WTC11 (cell line): ENCODE results near the gene FAM135A. TPM values are rescaled to one million over a fixed set of nuclear protein-coding genes. Genes with fewer than 3 reads are reported as not detected.

ENCODE experiments used
- ATAC-seq: fragments of 200-7000 bp; cut with Tn5 transposase; 2 replicates; pipeline ENCODE4 v1.10.0; 2021; ENCODE audit warnings: mild to moderate bottlenecking, moderate library complexity
- CTCF ChIA-PET: fragments of 300-600 bp; sonication (Branson Sonifier 250); formaldehyde crosslinking; loops from one replicate; lab custom pipeline; 2021; ENCODE audit warnings: antibody characterized with exemption; lab: Charles Lee
- POLR2A ChIA-PET: fragments of 350-600 bp; sonication (Branson Sonifier 250); formaldehyde crosslinking; loops from one replicate; lab custom pipeline; 2021; ENCODE audit warnings: antibody characterized with exemption; lab: Charles Lee
- DNase-seq: peaks from one replicate; pipeline ENCODE4 v3.0.0; 2021; ENCODE audit warnings: low spot score
- H3K27ac Mint-ChIP-seq: 2 replicates; pipeline ENCODE4 v1.8.0; 2021; ENCODE audit warnings: mixed read lengths
- H3K27me3 Mint-ChIP-seq: 2 replicates; pipeline ENCODE4 v1.8.0; 2021; ENCODE audit warnings: low read depth, mild to moderate bottlenecking, moderate library complexity, mixed read lengths
- H3K36me3 Mint-ChIP-seq: 2 replicates; pipeline ENCODE4 v1.8.0; 2021; ENCODE audit warnings: mixed read lengths
- H3K4me1 Mint-ChIP-seq: 2 replicates; pipeline ENCODE4 v1.8.0; 2022; ENCODE audit warnings: mixed read lengths
- H3K4me3 Mint-ChIP-seq: 2 replicates; pipeline ENCODE4 v1.8.0; 2021; ENCODE audit warnings: mild to moderate bottlenecking, moderate library complexity, mixed read lengths
- H3K9me3 Mint-ChIP-seq: 2 replicates; pipeline ENCODE4 v1.8.0; 2021; ENCODE audit warnings: mixed read lengths
- ATF2 ChIP-seq: sonication (generic); formaldehyde crosslinking; IDR thresholded peaks from 2 replicates; pipeline ENCODE4 v1.8.1; 2022; ENCODE audit warnings: low read depth, missing genetic modification reagents, borderline replicate concordance
- CTCF ChIP-seq: fragments of 200-600 bp; IDR thresholded peaks from 2 replicates; pipeline ENCODE4 v1.8.0; 2022; ENCODE audit warnings: antibody characterized with exemption
- ESRRA ChIP-seq: sonication (generic); formaldehyde crosslinking; IDR thresholded peaks from 2 replicates; pipeline ENCODE4 v1.8.1; 2022; ENCODE audit warnings: mild to moderate bottlenecking, missing genetic modification reagents, borderline replicate concordance
- ETV6 ChIP-seq: sonication (generic); formaldehyde crosslinking; IDR thresholded peaks from 2 replicates; pipeline ENCODE4 v1.8.1; 2022; ENCODE audit warnings: mild to moderate bottlenecking, missing genetic modification reagents
- FOXK1 ChIP-seq: sonication (generic); formaldehyde crosslinking; IDR thresholded peaks from 2 replicates; pipeline ENCODE4 v1.8.0; 2022; ENCODE audit warnings: mild to moderate bottlenecking, moderate library complexity, missing genetic modification reagents
- HMGA2 ChIP-seq: fragments of 250-450 bp; sonication (Bioruptor Pico); IDR thresholded peaks from 2 replicates; pipeline ENCODE4 v1.4.0; 2021; ENCODE audit warnings: mild to moderate bottlenecking, moderate library complexity
- HMGXB4 ChIP-seq: sonication (generic); formaldehyde crosslinking; IDR thresholded peaks from 2 replicates; pipeline ENCODE4 v1.8.1; 2023; ENCODE audit warnings: mild to moderate bottlenecking, moderate library complexity, missing genetic modification reagents
- MAX ChIP-seq: sonication (generic); formaldehyde crosslinking; IDR thresholded peaks from 2 replicates; pipeline ENCODE4 v1.8.0; 2022; ENCODE audit warnings: mild to moderate bottlenecking, missing genetic modification reagents
- SOX15 ChIP-seq: fragments of 250-450 bp; sonication (Bioruptor Pico); IDR thresholded peaks from 2 replicates; pipeline ENCODE4 v1.9.0; 2021; ENCODE audit warnings: mild to moderate bottlenecking
- TEAD4 ChIP-seq: sonication (generic); formaldehyde crosslinking; IDR thresholded peaks from 2 replicates; pipeline ENCODE4 v1.8.0; 2022; ENCODE audit warnings: mild to moderate bottlenecking, missing genetic modification reagents
- ZMAT4 ChIP-seq: fragments of 250-450 bp; sonication (Bioruptor Pico); IDR thresholded peaks from 2 replicates; pipeline ENCODE4 v1.9.0; 2021; ENCODE audit warnings: mild to moderate bottlenecking
- ZNF416 ChIP-seq: fragments of 250-450 bp; sonication (Bioruptor Pico); IDR thresholded peaks from 2 replicates; pipeline ENCODE4 v1.9.0; 2021; ENCODE audit warnings: mild to moderate bottlenecking, inconsistent platforms
- total RNA-seq: library from RNA; stranded (reverse); gene quantifications from 3 replicates; pipeline ENCODE4 v1.2.3, GENCODE V29; 2021

Gene FAM135A
- total RNA-seq, 1 experiment from 2014 or later: 32.9 TPM

GRCh38 chr6:70371454-70372105 lies 41.7 kb upstream of the FAM135A start:
- H3K27me3 Mint-ChIP-seq: no peaks in the 10 kb centered on the region
- ATAC-seq (no peak), DNase-seq (no peak)
- TF ChIP-seq ATF2 (CRISPR knock-in tag) (no peak), MAX (CRISPR knock-in tag) (no peak), HMGA2 (CRISPR knock-in tag) (no peak), CTCF (peak; percentile 30)
- ChIA-PET POLR2A (no interaction called here), CTCF (interaction anchor here (0.6 to 8.4 kb wide), 10 partner anchors 9 to 640 kb away, joined by 3 to 128 read pairs (median 5); partner anchors contain the start of gene FAM135A)
- H3K4me1 Mint-ChIP-seq: no peaks in the 10 kb centered on the region
- H3K9me3 Mint-ChIP-seq: no peaks in the 10 kb centered on the region
- H3K36me3 Mint-ChIP-seq: no peaks in the 10 kb centered on the region
- H3K27ac Mint-ChIP-seq: no peak overlapping the region
- no peak overlapping the region for H3K4me3 Mint-ChIP-seq

GRCh38 chr6:70375166-70375565 lies 38.1 kb upstream of the FAM135A start:
- no peaks in the 10 kb centered on the region for H3K4me1 Mint-ChIP-seq
- no peak for DNase-seq
- H3K36me3 Mint-ChIP-seq: no peaks in the 10 kb centered on the region
- ATAC-seq: no peak
- no peaks in the 10 kb centered on the region for H3K27me3 Mint-ChIP-seq
- no peak for TF ChIP-seq ESRRA (CRISPR knock-in tag)
- no peak for TF ChIP-seq ZMAT4 (CRISPR knock-in tag)
- no peak overlapping the region for H3K27ac Mint-ChIP-seq
- peaks cover 5% of the 10 kb centered on the region; the same call in 1 of the 2 replicates for H3K9me3 Mint-ChIP-seq
- CTCF ChIA-PET: interaction anchor here (0.8 to 1.8 kb wide), 2 partner anchors 65 to 92 kb away, joined by 3 to 6 read pairs; no protein-coding TSS in a partner anchor
- no peak overlapping the region for H3K4me3 Mint-ChIP-seq
- POLR2A ChIA-PET: no interaction called here

- Mint-ChIP-seq H3K27me3 (no peaks in the 10 kb centered on the region), H3K36me3 (no peaks in the 10 kb centered on the region), H3K27ac (no peak overlapping the region), H3K9me3 (peaks cover 5% of the 10 kb centered on the region; the same call in 1 of the 2 replicates), H3K4me3 (no peak overlapping the region), H3K4me1 (peaks cover 6% of the 10 kb centered on the region)
- CTCF ChIA-PET: interaction anchor here (1.7 kb wide), 1 partner anchor 66 kb away, joined by 10 read pairs; no protein-coding TSS in a partner anchor
- POLR2A ChIA-PET: no interaction called here
- no peak for DNase-seq
- TF ChIP-seq HMGXB4 (CRISPR knock-in tag) (no peak), SOX15 (no peak), CTCF (peak; percentile 31; the same call in 1 of the 2 replicates), ZNF416 (CRISPR knock-in tag) (no peak), ETV6 (no peak), FOXK1 (no peak), TEAD4 (no peak)
- TF ChIP-seq, all 79 proteins: peak for 1
- peak; percentile 87 for ATAC-seq
Observed at GRCh38 chr6:70375882-70376281, 37.4 kb upstream of the FAM135A start.
